Measurements from ENCODE around the gene NDOR1. TPM values are rescaled to one million over a fixed set of nuclear protein-coding genes. Genes with fewer than 3 reads are reported as not detected.

Gene NDOR1
- polyA plus RNA-seq, 3 donors: 4.4 to 26.9 (median 5.2) TPM

DNA sequence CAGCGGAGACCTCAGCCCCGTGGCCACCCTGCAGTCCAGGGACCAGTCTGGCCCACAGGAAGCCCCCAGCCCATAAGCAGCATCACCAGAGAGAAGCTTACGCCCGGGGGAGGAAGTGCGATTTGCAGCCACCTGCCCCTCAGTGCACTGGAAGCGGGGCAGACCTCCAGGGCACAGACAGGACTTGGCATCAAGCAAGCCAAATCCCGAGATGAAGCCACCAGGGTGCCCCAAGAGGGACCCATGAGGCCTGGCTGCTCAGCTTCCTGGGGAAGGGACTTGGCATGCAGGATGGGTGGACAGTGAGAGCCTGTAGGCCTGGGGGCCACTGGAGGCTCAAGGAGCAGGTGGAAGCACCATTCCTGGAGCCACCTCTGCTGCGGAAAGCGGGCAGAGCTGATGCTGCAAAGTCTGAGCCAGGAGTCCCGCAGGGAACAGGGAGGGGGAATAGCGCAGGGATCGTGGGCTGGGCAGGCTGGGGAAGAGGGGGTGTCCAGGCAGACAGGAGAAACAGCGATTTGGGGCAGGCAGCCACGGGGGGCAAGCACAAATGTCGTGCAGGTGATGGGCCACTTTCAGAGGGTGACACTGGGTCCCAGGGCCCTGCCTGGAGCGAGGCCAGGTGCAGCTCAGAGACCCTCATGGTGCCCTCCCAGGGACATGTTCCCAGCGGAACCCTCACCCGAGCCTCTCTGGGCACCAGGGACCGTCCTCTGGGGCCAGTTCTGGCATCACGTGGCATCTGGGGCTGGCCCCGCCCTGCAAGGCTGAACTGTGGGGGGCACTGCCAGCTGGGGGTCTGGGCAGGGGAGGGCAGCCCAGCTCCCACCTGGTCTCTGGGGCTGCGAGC, 38.9 kb upstream of the NDOR1 start:
- DNase-seq: no peak
- peak overlapping the region in 1 of 7 donors; percentile 41 for H3K27ac Mint-ChIP-seq
- peak overlapping the region in 1 of 2 donors; percentile 73 for H3K4me3 Mint-ChIP-seq
- Histone ChIP-seq H3K4me1 (ENCODE audit: control insufficient read depth in 1 of 2, insufficient read depth in 2 of 2, low read length in 2 of 2) (peaks cover 3 to 16% of the 10 kb centered on the region in 2 donors), H3K27ac (ENCODE audit: low read depth in 1 of 2, low read length in 2 of 2) (no peak overlapping the region), H4K20me1 (ENCODE audit: insufficient read depth, low read length) (no peaks in the 10 kb centered on the region), H3K36me3 (replicated peaks in 1 of 2; ENCODE audit: control insufficient read depth in 1 of 2, insufficient read depth in 2 of 2, low read length in 2 of 2) (no peaks in the 10 kb centered on the region), H3K4me3 (replicated peaks in 1 of 3; ENCODE audit: low read depth in 2 of 3, low read length in 3 of 3) (no peak overlapping the region), H3K27me3 (ENCODE audit: control insufficient read depth in 2 of 2, insufficient read depth in 2 of 2, low read length in 2 of 2) (peaks cover 11 to 78% of the 10 kb centered on the region in 2 donors), H3K4me2 (replicated peaks; ENCODE audit: extremely low read depth, low read length, poor library complexity, severe bottlenecking) (no peak overlapping the region), H3K9ac (ENCODE audit: insufficient read depth, low read length, poor library complexity, severe bottlenecking) (no peak overlapping the region), H2AFZ (ENCODE audit: insufficient read depth, low read depth, low read length, poor library complexity, severe bottlenecking) (no peak overlapping the region), H3K79me2 (ENCODE audit: insufficient read depth, low read length) (no peaks in the 10 kb centered on the region), H3K9me3 (replicated peaks in 1 of 2; ENCODE audit: control insufficient read depth in 1 of 2, insufficient read depth in 1 of 2, low read length in 2 of 2) (peaks cover 0 to 12% of the 10 kb centered on the region in 2 donors)
- TF ChIP-seq, protein P1, sequence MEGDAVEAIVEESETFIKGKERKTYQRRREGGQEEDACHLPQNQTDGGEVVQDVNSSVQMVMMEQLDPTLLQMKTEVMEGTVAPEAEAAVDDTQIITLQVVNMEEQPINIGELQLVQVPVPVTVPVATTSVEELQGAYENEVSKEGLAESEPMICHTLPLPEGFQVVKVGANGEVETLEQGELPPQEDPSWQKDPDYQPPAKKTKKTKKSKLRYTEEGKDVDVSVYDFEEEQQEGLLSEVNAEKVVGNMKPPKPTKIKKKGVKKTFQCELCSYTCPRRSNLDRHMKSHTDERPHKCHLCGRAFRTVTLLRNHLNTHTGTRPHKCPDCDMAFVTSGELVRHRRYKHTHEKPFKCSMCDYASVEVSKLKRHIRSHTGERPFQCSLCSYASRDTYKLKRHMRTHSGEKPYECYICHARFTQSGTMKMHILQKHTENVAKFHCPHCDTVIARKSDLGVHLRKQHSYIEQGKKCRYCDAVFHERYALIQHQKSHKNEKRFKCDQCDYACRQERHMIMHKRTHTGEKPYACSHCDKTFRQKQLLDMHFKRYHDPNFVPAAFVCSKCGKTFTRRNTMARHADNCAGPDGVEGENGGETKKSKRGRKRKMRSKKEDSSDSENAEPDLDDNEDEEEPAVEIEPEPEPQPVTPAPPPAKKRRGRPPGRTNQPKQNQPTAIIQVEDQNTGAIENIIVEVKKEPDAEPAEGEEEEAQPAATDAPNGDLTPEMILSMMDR (IDR thresholded peaks at IDR 0.05): no peak
- H3K4me1 Mint-ChIP-seq: peaks cover 6% of the 10 kb centered on the region
- H3K36me3 Mint-ChIP-seq: no peaks in the 10 kb centered on the region
- intact Hi-C loops (cut with micrococcal nuclease): no loop called here
- peaks cover 59 to 94% (median 79%) of the 10 kb centered on the region in 3 donors for H3K27me3 Mint-ChIP-seq (ENCODE audit: low read depth in 3 of 3)
- H3K9me3 Mint-ChIP-seq: peaks cover 0 to 13% (median 4%) of the 10 kb centered on the region in 7 donors
- WGBS (ENCODE audit: insufficient coverage): 72% methylated on average over 22 of the region's 22 CpGs

DNA sequence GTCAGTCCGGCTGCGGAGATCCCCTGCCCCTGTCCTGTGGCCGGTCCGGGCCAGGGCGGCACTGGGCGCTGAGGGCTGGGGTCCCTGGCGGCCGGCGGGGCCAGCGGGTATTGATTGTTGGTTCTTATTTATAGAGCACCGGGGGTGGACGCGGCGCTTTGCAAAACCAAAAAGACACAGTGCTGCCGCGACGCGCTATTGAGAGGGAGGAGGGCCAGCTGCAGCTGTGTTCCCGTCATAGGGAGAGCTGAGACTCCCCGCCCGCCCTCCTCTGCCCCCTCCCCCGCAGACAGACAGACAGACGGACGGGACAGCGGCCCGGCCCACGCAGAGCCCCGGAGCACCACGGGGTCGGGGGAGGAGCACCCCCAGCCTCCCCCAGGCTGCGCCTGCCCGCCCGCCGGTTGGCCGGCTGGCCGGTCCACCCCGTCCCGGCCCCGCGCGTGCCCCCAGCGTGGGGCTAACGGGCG, 38.2 kb upstream of the NDOR1 start:
- Mint-ChIP-seq H3K4me1 (peaks cover 6% of the 10 kb centered on the region), H3K27me3 (ENCODE audit: low read depth in 3 of 3) (peaks cover 58 to 95% (median 80%) of the 10 kb centered on the region in 3 donors), H3K27ac (no peak overlapping the region), H3K36me3 (no peaks in the 10 kb centered on the region), H3K9me3 (peaks cover 0 to 11% (median 0%) of the 10 kb centered on the region in 7 donors), H3K4me3 (no peak overlapping the region)
- Histone ChIP-seq H3K4me2 (replicated peaks; ENCODE audit: extremely low read depth, low read length, poor library complexity, severe bottlenecking) (no peak overlapping the region), H3K36me3 (replicated peaks in 1 of 2; ENCODE audit: control insufficient read depth in 1 of 2, insufficient read depth in 2 of 2, low read length in 2 of 2) (no peaks in the 10 kb centered on the region), H3K4me3 (replicated peaks in 1 of 3; ENCODE audit: low read depth in 2 of 3, low read length in 3 of 3) (no peak overlapping the region), H3K9me3 (replicated peaks in 1 of 2; ENCODE audit: control insufficient read depth in 1 of 2, insufficient read depth in 1 of 2, low read length in 2 of 2) (peaks cover 0 to 9% of the 10 kb centered on the region in 2 donors), H3K4me1 (ENCODE audit: control insufficient read depth in 1 of 2, insufficient read depth in 2 of 2, low read length in 2 of 2) (peaks cover 3 to 16% of the 10 kb centered on the region in 2 donors), H4K20me1 (ENCODE audit: insufficient read depth, low read length) (no peaks in the 10 kb centered on the region), H2AFZ (ENCODE audit: insufficient read depth, low read depth, low read length, poor library complexity, severe bottlenecking) (no peak overlapping the region), H3K27me3 (ENCODE audit: control insufficient read depth in 2 of 2, insufficient read depth in 2 of 2, low read length in 2 of 2) (peaks cover 11 to 78% of the 10 kb centered on the region in 2 donors), H3K27ac (ENCODE audit: low read depth in 1 of 2, low read length in 2 of 2) (no peak overlapping the region), H3K9ac (ENCODE audit: insufficient read depth, low read length, poor library complexity, severe bottlenecking) (no peak overlapping the region), H3K79me2 (ENCODE audit: insufficient read depth, low read length) (no peaks in the 10 kb centered on the region)
- TF ChIP-seq, protein P1 (IDR thresholded peaks at IDR 0.05): no peak
- 45% methylated on average over 25 of the region's 44 CpGs for WGBS (ENCODE audit: insufficient coverage)
- intact Hi-C loops (cut with micrococcal nuclease): no loop called here
- DNase-seq: no peak

Measured in CD14-positive monocyte (primary cell).